ENCODE data around the gene SYNJ2. TPM values are rescaled to one million over a fixed set of nuclear protein-coding genes. Genes with fewer than 3 reads are reported as not detected.
A peak's percentile ranks its signal among the peaks of the same experiment; 100 is the strongest.

The SYNJ2 gene
- total RNA-seq, 1 donor from 2014 or later = 31.8 TPM

DNA sequence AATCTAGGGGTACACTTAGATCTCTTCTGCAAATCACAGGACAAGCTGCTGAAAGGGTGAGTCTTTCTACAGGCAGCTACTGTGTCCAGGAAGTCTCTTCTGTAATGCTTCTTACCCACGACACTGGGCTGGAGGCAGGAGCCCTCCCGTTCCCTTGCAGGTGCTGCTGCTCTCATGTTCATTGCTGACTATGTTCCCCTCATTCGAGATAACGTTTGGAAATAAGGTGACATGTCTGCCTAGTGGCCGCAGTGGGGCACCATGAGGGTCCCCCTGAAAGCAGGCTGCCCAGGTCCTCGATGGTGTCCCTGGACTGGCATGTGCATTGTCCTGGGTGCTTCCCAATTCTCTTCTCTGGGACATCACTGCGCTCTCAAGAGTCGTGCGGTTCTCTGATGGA is 74.7 kb downstream of the SYNJ2 start:
- Histone ChIP-seq H3K79me2 (ENCODE audit: insufficient read depth, low read length) (peaks cover 45% of the 10 kb centered on the region), H3K27me3 (ENCODE audit: insufficient read depth, low read length) (no peaks in the 10 kb centered on the region), H3K4me1 (ENCODE audit: insufficient read depth, low read length) (peaks cover 43% of the 10 kb centered on the region), H3K4me2 (ENCODE audit: low read length) (peak overlapping the region; percentile 69), H3K4me3 (ENCODE audit: insufficient read depth, low read depth, low read length) (no peak overlapping the region), H4K20me1 (ENCODE audit: insufficient read depth, low read length) (no peaks in the 10 kb centered on the region), H3K36me3 (ENCODE audit: insufficient read depth, low read length) (peaks cover 12% of the 10 kb centered on the region), H2AFZ (ENCODE audit: low read depth, low read length) (no peak overlapping the region), H3K9ac (ENCODE audit: low read length) (peak overlapping the region; percentile 82), H3K27ac (ENCODE audit: low read depth, low read length) (peak overlapping the region; percentile 97), H3K9me3 (ENCODE audit: insufficient read depth, low read depth, low read length) (no peaks in the 10 kb centered on the region)
- no peak for DNase-seq (ENCODE audit: low read depth)
- H3K27ac Mint-ChIP-seq (ENCODE audit: unreplicated experiment) = no peak overlapping the region
- no peak overlapping the region for H3K4me3 Mint-ChIP-seq (ENCODE audit: unreplicated experiment)
- H3K9me3 Mint-ChIP-seq (ENCODE audit: unreplicated experiment) = no peaks in the 10 kb centered on the region
- no peaks in the 10 kb centered on the region for H3K27me3 Mint-ChIP-seq (ENCODE audit: low read depth, unreplicated experiment)
- H3K4me1 Mint-ChIP-seq (ENCODE audit: low read depth, unreplicated experiment) = peaks cover 16% of the 10 kb centered on the region
- TF ChIP-seq, protein P1, sequence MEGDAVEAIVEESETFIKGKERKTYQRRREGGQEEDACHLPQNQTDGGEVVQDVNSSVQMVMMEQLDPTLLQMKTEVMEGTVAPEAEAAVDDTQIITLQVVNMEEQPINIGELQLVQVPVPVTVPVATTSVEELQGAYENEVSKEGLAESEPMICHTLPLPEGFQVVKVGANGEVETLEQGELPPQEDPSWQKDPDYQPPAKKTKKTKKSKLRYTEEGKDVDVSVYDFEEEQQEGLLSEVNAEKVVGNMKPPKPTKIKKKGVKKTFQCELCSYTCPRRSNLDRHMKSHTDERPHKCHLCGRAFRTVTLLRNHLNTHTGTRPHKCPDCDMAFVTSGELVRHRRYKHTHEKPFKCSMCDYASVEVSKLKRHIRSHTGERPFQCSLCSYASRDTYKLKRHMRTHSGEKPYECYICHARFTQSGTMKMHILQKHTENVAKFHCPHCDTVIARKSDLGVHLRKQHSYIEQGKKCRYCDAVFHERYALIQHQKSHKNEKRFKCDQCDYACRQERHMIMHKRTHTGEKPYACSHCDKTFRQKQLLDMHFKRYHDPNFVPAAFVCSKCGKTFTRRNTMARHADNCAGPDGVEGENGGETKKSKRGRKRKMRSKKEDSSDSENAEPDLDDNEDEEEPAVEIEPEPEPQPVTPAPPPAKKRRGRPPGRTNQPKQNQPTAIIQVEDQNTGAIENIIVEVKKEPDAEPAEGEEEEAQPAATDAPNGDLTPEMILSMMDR (IDR thresholded peaks at IDR 0.05; ENCODE audit: insufficient read depth, low read depth, low read length) = no peak
- no peak for TF ChIP-seq EZH2 (IDR thresholded peaks at IDR 0.05; ENCODE audit: insufficient read depth, low read length)
- H3K36me3 Mint-ChIP-seq (ENCODE audit: low read depth, unreplicated experiment) = peaks cover 9% of the 10 kb centered on the region
- no peak for FAIRE-seq

DNA sequence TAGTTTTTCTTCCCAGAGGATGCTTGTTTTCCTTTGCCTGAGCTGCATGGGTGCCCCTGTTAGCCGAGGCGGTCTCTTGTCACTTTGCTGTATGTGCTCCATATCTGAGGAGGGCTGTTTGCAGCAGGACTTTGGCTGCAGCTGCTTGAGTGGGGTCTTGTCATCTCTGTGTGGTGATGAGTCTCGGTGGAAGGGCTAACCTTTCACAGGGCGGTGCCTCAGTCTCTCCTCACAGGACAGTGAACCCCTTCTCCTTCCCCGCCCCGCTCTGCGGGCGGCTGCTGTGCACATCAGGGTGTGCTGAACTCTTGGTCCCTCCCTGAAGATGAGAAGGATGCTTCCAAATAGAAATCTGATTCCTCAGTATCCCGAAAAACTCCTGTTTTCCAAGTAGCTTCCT is 75.1 kb downstream of the SYNJ2 start:
- Histone ChIP-seq H3K27me3 (ENCODE audit: insufficient read depth, low read length) (no peaks in the 10 kb centered on the region), H3K27ac (ENCODE audit: low read depth, low read length) (peak overlapping the region; percentile 97), H3K9me3 (ENCODE audit: insufficient read depth, low read depth, low read length) (no peaks in the 10 kb centered on the region), H4K20me1 (ENCODE audit: insufficient read depth, low read length) (no peaks in the 10 kb centered on the region), H3K79me2 (ENCODE audit: insufficient read depth, low read length) (peaks cover 47% of the 10 kb centered on the region), H3K36me3 (ENCODE audit: insufficient read depth, low read length) (peaks cover 12% of the 10 kb centered on the region), H3K4me1 (ENCODE audit: insufficient read depth, low read length) (peaks cover 48% of the 10 kb centered on the region), H3K4me3 (ENCODE audit: insufficient read depth, low read depth, low read length) (peak overlapping the region; percentile 17), H2AFZ (ENCODE audit: low read depth, low read length) (no peak overlapping the region), H3K9ac (ENCODE audit: low read length) (peak overlapping the region; percentile 82), H3K4me2 (ENCODE audit: low read length) (peak overlapping the region; percentile 69)
- no peak for DNase-seq (ENCODE audit: low read depth)
- Mint-ChIP-seq H3K27me3 (ENCODE audit: low read depth, unreplicated experiment) (no peaks in the 10 kb centered on the region), H3K4me1 (ENCODE audit: low read depth, unreplicated experiment) (peaks cover 16% of the 10 kb centered on the region), H3K27ac (ENCODE audit: unreplicated experiment) (no peak overlapping the region), H3K36me3 (ENCODE audit: low read depth, unreplicated experiment) (peaks cover 9% of the 10 kb centered on the region), H3K9me3 (ENCODE audit: unreplicated experiment) (no peaks in the 10 kb centered on the region), H3K4me3 (ENCODE audit: unreplicated experiment) (no peak overlapping the region)
- TF ChIP-seq, protein P1 (IDR thresholded peaks at IDR 0.05; ENCODE audit: insufficient read depth, low read depth, low read length) = no peak
- TF ChIP-seq EZH2 (IDR thresholded peaks at IDR 0.05; ENCODE audit: insufficient read depth, low read length) = no peak
- FAIRE-seq = no peak

DNA sequence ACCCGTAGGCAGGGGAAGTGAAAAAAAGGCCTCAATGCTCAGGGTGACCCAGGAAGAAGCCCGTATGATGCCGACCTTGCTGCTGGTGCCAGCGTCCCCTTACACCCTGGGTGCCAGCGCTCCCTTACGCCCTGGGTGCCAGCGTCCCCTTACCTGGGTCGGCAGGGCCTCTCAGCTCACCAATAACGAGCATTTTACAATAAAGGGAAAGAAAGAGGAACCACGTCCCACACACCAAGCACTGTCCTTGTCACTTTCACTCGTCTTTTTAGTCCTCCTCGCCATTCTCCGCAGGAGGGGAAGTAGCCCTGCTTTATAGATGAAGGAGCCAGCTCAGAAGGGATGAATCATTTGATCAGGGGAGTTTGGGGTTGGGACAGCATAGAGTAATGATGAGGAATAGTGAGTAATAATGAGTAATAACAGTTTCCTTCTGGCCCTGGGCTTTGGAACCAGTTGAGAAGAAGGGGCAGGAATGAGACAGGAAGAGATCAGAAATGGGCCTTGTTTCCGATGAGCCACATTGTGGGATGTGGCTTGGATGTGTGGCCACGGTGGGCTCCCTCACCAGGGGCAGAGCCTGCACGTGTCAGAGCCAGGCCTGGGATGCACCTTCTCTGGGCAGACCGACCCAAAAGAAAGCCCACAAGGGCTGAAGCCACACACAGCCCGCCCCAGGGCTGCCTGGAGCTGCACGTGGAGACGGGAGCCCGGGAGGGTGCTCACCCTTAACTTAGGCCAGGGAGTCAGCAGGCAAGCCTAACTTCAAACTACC is 75.7 kb downstream of the SYNJ2 start:
- Histone ChIP-seq H2AFZ (ENCODE audit: low read depth, low read length) (no peak overlapping the region), H3K9ac (ENCODE audit: low read length) (peak overlapping the region; percentile 82), H3K4me1 (ENCODE audit: insufficient read depth, low read length) (peaks cover 54% of the 10 kb centered on the region), H3K4me3 (ENCODE audit: insufficient read depth, low read depth, low read length) (peak overlapping the region; percentile 17), H3K9me3 (ENCODE audit: insufficient read depth, low read depth, low read length) (no peaks in the 10 kb centered on the region), H3K27me3 (ENCODE audit: insufficient read depth, low read length) (no peaks in the 10 kb centered on the region), H3K27ac (ENCODE audit: low read depth, low read length) (peak overlapping the region; percentile 97), H4K20me1 (ENCODE audit: insufficient read depth, low read length) (no peaks in the 10 kb centered on the region), H3K4me2 (ENCODE audit: low read length) (peak overlapping the region; percentile 69), H3K79me2 (ENCODE audit: insufficient read depth, low read length) (peaks cover 48% of the 10 kb centered on the region), H3K36me3 (ENCODE audit: insufficient read depth, low read length) (peaks cover 12% of the 10 kb centered on the region)
- FAIRE-seq = peak; percentile 96
- no peaks in the 10 kb centered on the region for H3K27me3 Mint-ChIP-seq (ENCODE audit: low read depth, unreplicated experiment)
- no peaks in the 10 kb centered on the region for H3K9me3 Mint-ChIP-seq (ENCODE audit: unreplicated experiment)
- peaks cover 12% of the 10 kb centered on the region for H3K36me3 Mint-ChIP-seq (ENCODE audit: low read depth, unreplicated experiment)
- no peak overlapping the region for H3K4me3 Mint-ChIP-seq (ENCODE audit: unreplicated experiment)
- peak; percentile 97 for DNase-seq (ENCODE audit: low read depth)
- H3K27ac Mint-ChIP-seq (ENCODE audit: unreplicated experiment) = peak overlapping the region; percentile 60
- TF ChIP-seq, protein P1 (IDR thresholded peaks at IDR 0.05; ENCODE audit: insufficient read depth, low read depth, low read length) = no peak
- no peak for TF ChIP-seq EZH2 (IDR thresholded peaks at IDR 0.05; ENCODE audit: insufficient read depth, low read length)
- H3K4me1 Mint-ChIP-seq (ENCODE audit: low read depth, unreplicated experiment) = peaks cover 19% of the 10 kb centered on the region

Data from astrocyte (in vitro differentiated cells and primary cell).